Germinal center (tissue), 1 donor: ENCODE data around the gene POLG.
A peak's percentile ranks its signal among the peaks of the same experiment; 100 is the strongest.

Experiments used
- DNase-seq: peaks from one replicate; pipeline ENCODE4 v3.0.0; 2012; ENCODE audit warnings: mixed read lengths, low spot score

Gene POLG

DNA sequence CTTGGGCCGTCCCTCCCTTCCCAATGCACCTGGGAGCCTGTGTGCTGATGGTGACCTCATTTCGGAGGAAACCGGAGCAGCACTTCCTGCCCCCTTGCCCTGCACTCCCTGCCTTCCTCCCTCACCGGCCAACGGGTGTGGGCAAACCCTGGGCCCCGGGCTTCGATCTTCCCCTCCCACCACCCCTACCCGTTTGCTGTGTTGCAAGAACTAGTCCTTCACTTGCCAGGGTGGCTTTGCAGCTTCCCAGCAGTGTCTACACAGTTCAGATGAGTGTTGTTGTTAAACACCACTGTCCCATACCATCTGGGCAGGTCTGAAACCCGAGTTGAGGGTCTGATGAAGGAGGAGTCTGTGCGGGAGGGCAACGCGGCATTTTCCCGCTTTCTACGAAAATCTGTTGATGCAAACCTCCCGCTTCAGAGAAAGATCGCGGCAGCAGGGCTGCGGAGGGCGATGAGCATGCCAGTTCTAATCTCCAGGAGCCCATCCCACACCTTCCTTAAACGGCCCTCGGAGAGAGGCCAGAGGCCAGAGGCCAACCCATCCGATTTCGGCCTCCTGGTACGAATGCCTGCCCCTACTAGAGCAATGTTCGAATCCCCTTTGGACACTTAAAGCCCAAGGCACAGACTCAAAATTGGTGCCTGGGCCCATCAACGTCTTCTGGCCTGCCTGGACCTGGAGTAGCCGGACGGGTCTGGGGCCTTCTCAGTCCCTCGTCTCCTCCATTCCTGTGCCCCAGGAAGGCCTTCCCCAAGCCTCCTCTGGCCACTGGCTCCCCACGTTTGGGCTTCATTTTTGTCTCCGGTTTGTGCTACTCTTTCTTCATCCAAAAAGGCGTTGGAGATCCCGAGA lies 35.7 kb upstream of the POLG start:
- no peak for DNase-seq

DNA sequence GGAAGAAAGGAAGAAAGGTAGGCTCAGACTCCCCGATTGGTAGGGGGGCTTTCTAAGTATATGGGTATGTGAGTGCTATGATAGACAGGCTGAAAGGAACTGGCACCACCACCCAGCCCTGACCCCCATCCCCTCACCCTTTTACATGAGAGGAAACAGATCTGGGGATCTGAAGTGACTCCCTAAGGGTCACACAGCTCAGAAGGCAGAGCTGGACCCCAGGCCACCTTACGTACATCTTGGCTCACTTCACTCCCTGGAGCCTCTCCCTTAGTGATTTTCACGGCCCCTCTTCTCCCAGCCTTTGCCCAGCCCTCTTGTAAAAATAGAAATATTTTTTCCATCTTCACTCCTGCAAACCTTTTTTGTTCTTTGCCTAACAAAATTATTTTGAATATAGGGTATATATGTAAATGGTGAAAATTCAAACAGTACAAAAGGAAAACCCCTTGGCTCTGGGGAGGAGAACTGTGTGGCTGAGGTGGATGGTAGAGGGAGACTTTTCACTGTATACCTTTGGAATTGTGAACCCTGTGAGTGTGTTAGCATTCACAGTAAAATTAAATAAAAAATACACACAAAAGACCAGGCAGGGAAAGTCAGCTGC lies 34.8 kb upstream of the POLG start:
- DNase-seq, result no peak

DNA sequence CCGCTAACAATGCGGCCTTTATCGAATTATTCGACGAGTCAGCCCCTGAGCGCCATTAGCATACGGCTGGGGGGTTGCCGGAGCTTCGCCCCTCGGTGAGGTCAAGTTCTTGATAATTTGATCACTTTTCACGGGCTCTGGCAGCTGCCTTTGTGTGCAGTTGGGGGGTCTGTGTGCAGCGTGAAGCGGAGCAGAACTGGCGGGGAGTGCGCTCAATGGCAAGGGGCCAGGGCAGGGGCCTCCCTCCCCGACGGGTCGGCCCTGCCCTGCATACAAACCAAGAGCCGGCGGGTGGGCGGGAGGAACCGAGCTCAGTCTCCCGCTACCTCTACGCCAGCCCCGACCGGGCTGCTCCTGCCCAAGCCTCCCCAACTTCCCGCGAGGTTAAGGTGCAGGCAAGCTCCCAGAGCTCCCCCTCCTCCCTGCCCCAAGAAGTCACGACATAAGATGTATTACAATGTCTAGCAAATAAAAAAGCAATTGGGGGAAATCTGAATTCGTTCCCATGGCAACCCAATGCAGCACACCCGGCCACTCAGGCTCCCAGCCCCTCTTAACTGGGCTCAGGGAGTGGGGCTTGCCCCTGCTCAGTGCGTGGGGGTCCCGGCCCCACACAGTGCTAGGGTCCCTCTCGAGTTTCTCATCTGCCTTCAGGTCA lies 34.1 kb upstream of the POLG start:
- no peak for DNase-seq

DNA sequence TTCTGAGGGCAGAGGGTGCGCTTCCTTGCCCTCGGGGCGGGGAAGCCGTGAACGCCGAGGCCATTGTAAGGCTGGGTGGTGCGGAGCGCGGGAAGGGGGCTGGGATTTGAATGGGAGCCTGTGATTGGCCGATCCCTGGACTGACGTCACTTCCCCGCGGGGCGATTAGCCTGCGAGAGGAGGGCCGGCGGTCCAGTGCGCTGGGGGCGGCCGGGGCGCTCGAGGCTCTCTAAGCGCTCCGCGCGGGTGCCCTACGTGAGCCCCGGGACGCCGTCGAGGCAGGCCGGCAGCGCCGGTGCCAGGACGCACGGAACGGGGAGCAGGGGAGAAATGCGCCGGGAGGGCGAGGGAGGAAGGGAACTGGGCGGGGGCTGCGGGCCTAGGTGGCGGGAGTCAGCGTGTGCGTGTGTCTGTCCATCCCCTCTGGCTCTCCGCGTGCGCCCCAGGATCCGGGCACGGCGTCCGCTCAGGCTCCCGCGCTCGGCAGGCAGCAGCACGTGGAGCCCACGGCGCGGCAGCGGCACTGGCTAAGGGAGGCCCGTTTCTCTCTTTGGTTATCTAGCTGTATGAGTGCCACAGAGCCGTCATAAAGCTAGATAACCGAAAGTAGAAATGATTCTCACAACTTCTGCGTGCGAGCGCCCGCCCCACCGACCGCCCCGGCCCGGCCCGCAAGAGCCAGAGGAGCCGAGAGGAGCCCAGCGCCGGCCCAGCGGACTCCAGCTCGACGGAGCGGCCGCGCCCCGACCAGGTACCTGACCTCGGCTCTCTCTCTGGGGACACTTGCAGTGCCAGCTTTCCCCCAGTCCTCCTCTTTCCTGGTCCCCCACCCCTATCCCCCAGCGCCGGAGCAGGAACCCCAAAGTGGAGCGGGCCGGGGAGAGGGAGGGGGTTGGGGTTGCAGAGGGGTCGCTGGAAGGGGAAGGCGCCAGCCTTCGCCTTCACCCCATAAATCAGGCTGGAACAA lies 33.1 kb upstream of the POLG start:
- peak; percentile 42 for DNase-seq

DNA sequence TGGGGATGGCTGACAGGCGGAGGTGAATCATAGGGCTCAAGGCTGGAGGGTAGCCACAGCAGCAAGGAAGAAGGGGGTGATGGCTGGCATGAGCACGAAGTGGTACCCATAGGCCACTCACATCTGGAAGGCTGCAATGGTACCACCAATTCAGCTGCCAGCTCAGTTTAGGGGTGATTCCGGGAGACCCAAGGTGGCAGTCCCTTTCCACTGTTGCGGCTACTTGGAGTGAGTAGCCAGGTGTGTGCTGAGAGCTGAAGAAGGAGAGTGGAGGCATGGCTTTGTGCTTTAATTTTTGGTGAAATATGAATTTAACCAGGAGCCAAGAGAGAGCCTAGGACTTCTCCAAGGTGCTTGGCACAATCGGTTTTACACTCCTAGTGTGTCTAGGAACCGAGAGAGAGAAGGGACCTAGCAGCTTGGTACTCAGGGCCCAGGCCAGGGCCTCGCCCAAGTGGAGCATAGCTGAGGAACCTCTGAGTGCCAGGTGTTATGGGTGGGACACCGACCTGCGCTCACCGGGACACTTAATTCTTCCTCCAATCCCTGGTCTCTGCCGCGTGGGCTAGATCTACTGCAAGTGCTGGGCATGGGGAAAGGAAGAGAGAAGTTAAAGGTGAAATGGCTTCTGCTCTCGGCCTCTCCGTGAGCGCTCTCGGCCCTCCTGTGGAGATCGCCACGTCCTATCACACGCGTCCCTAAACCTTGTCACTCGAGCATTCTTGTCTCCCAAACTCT lies 32.2 kb upstream of the POLG start:
- DNase-seq, result no peak

DNA sequence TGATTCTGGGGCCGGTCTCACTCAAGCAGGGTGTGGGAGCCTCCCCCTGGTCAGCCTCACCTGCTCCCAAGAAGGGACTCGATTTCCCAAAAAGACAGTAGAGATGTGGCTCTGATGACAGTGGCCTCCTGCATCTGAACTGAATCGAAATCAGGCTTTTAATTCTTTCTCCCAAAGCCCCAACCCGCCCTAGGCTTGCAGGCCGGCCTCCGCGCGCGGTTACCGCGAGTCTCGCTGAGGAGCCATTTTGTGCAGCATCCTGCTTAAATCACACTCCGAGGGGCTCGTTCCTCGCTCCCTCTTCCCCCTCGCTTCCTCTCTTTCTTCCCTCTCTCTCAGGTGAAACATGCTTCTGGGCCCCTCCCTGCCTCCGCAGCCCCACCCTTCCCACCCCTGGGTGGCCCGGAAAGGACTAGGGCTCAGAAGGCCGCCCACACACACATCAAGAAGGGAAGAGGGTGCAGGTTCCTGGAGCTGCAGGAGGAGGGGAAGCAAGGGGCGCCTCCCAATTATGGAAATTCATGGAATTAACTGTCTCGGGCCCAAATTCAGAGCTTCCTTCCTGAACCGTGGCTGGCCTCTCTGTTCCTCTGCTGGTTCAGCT lies 30.9 kb upstream of the POLG start:
- no peak for DNase-seq

DNA sequence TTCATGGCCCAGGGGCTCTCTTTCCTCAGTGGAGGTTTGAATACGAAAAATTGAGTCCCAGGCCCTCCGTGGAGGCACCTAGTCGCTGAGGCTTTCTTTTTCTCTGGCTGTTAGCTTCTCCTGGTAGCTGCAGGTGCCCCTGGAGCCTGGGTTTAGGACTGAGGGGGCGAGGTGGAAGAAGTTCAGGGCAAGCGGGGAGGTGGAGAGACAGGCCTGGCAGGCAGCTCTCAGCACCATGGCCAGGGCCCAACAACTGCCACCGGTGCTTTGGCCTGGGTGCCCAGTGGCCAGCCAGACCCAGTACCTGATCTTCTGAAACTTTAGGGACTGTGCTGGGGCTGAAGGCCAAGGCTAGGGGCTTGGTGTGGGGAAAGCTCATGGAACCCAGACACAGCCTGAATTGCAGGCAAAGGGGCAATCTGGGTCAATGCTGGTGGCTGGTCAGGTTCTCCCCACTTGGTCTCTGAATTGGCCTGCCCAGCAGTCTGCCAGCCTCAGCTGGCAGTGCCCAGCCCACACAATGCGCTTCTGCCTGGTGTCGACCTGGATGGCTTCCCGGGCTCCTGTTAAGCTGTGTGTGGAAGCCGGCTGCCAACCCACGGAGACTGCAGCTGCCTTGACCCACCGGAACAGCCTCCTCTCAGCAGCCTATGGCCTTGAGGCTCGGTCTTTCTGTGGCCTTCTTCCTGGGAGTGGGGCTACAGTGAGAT lies 30.3 kb upstream of the POLG start:
- DNase-seq, result no peak

DNA sequence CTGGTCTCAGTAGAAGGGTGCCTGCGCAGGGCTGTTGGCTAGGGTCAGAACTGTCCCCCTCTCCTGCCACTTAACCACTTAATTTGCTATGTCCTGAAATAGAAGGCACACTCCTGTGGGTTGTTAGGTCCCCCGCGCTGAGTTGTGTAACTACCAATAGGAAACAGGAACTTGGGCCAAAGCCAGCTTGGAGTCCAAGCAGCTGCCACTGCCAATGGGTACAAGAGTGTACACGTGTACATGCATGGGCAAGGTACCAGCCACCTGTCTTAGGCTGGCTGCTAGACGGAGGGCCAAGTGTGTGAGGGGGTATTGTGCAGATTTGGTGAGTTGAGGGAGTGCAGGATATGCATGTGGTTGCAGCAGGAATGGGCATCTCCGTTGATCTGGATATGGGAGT lies 29.7 kb upstream of the POLG start:
- DNase-seq, result no peak

DNA sequence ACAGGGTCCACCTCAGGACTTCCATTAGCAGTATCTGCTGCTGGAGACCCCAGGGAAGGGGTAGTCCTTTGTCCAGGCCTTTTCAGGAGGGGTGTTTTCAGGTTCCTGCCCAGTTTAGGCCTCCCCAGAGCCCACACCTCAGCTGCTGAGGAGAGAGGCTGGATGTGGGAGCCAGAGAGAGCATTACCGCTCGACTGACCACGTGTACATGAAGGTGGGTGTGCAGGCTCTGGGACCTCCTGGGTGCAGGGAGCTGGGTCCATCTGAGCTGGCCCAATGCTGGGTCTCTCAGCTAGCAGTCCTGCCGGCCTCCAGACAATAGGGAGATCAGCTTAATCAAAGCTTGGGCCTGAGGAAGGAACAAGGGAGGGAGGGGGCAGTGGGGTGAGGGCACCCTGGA lies 29.1 kb upstream of the POLG start:
- DNase-seq, result no peak

DNA sequence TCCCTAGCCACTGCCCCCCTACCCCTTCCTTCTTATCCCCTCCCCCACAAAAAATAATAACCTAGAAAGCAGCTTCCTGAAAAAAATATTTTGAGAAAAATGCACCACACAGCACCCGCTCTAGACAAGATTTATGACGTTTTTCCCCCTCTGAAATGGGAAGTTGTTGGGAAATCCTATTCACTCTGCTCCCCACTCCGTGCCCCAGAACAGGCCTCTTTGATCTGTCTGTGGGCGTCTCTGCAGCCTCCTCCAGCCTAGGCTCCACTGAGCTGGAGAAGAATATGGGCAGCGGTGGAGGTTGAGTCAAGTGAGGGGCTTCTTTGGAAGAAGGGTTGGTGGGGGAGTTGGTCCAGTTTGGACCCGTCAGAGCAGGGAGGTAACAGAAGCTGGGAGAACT lies 28.5 kb upstream of the POLG start:
- no peak for DNase-seq

DNA sequence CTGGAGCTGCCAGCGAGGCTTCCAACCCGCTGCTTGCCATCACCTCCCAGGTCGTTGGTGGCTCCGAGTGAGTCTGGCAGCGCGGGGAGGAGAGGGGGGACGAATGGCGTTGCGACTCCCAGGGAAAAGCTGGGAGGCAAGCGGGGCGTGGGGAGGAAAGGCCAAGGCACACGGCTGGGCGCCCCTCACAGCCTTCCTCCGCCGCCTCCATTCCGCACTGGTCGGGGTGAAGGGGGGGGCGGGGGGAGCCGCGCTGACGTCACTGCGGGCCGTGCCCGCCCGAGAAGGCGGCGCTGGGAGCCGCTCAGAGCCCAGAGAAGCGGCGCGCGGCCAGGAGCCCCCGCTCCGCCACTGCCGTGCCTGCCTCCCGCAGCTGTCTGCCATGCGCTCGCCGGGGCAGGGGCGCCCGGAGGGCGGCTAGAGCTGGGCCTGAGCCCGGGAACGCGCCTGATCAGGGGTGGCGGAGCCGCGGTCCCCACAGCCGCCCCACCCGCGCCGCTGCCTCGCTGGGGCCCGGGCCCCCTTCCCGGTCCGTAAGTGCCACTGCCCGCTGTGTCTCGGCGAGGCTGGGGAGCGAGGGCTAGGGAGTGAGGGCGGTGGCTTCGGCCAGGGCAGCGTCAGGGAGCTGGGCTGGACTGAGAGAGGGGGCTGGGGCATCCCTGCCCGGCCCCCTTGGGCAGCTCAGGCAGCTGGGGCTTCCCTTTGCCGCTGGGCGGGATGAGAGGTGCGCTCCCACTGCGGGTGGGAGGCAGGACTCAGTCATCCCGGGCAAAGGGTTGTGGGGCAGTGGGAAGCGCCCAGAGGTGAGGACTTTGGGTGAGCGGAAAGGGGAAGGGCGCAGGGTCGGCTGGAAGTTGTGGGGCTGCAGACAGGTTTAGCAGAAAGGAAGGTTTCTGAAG lies 27.8 kb upstream of the POLG start:
- no peak for DNase-seq

DNA sequence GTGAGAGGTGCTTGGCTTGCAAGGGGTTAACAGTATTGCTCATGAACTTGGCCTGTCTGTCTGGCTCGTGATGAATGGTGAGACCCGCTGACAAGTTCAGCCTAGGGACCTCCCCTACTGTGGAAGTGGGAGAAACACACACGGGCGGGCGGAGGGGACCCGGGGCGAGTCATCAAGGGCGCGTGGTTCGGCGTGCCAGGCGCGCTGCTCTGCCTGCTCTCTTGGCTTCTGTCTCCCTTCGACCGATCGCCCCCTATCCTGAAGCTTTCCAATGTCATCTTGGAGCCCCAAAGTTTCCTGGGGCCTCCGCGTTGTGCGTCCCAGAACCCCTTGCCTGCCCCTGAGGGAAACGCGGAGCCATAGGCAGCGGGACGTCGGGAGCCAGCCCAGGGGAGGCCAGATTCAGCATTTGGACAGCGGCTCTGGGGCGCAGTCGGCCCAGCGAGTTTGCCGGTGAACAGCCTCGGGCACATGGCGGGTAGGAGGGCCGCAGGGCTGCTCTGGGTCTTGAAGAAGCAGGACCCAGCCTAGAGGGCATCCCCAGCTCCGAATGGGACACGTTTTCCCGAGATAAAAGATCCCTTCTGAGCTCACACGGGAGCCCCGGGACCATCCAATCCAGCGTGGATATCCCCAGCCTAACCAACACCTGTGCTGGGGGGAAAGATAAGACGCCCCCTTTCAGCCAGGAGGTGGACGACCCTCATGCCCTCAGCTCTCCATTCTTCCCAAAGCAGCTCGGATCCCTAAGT lies 27.0 kb upstream of the POLG start:
- peak; percentile 82 for DNase-seq

DNA sequence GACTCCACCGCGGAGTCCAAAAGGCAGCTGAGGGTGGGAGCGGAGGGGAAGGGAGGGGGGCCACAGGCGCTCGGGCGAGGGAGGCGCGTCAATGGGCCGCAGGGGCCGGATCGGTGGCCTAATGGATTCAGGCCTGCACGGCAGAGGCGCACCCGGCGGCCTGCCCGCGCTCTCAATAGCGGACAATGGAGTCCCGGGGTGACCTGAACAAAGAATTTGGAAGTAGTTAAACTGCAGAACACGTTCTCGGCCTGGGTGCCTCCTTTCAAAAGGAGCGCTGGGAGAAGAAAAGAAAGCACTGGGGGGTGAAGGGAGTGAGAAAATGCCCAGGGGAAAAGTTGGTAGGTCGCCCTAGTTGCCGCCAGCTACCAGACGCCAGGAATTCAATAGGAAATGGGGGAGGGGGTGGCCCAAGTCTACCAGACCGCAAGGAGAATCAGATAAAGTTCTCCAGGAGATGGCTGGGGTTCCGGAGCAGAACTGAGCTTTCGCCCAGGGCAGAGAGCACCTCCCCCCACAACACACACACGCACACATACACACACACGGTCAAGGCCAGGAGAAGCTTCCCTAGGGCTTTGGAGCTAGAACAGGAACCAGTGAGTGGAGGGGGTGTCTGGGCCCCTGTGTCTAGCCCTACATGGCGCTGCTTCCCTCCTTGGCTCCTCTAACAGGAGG lies 25.8 kb upstream of the POLG start:
- DNase-seq, result no peak

DNA sequence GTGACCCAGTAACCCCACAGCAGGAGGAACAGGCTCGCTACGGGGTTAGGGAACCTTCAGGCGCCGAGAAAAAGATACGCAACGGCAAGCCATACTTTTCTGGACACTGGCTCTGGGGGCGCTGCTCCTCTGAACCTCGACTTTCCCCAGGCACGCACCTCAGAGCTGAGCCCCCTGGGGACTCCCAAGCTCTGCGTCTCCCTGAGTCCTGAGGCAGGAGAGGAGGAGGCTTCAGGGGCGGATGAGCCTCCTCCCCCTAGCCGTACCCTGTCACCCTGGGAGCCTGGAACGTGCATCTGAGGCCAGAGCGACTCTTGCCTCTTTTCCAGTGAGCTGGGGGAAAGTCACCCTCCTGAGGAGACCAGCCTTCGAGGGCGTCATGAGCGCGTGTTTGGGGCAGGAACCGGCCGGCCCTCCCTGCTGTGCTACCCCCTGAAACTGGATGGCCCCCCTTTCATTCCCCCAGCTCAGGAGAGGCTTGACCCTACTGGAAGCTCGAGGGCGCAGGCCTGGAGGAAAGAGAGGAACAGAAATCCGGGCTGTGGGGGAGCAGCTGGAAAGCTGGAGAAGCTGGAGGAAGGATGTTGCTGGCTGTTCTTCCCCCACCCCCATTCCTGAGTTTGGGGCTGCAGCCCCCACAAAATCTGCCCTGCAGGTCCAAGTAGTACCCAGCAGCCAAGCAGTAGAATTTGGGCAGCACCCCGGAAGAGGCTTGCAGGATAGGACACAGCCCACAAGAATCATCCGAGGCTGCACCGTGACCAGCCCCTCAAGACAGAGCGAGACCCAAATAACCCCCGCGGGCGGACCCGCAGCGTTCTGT lies 25.1 kb upstream of the POLG start:
- no peak for DNase-seq

DNA sequence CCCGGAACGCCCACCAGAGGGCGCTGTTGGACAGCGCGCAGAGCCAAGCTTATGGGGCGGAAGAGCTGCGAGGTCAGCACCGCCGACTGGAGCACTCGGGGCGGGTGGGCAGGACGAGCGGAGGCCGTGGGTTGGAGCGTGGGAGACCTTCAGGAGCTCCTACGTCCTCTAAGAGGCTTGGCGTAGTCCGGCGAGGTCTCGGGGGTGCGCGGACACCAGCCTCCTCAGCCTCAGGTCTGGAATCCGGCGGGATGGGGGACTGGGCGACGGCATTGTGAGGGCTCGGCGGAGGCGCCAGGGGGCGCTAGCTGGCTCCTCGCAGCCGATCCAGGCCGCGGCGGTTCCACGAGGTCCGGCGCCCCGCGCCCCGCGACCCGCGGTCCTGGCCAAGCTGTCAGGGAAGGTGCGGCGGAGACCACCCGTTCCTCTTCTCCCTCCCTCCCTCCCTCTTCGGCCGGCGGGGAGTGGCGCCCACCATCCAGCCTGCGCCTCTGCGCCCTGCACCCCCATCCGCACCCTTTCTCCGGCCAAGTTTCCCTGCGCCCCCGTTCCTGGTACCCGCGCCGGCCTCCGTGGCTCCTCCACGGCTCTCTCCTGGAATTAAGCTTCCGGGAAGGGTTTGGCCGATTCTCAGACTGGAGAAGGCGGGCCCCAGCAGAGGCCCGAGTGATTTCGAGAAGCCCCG lies 24.3 kb upstream of the POLG start:
- peak; percentile 87 for DNase-seq

DNA sequence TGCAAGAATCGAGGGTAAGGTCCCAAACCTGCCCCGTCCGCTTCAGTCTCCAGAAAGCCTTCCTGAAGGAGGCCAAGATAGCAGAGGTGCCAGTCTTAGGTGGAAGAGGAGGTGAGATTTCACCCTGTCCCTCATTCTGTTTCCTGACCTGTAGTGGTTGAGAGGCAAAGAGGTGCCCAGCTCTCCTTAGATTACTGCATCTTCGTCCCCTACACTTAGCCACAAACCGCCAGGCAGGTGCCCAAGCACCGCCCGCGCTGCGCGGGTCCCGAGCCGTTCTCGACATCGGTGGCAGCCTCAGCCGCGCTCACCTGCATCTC lies 23.8 kb upstream of the POLG start:
- DNase-seq, result no peak
